Measurements from ENCODE around the gene HSPH1.
"Not testable (repeated sequence)": the region's sequence is repeated elsewhere in the genome, so short reads cannot be mapped to it uniquely, and the experiment has no call there.

Gene HSPH1

GRCh38 chr13:31131470-31131961, 30.2 kb downstream of the HSPH1 start:
- no peak for DNase-seq (ENCODE audit: low read depth)

DNA sequence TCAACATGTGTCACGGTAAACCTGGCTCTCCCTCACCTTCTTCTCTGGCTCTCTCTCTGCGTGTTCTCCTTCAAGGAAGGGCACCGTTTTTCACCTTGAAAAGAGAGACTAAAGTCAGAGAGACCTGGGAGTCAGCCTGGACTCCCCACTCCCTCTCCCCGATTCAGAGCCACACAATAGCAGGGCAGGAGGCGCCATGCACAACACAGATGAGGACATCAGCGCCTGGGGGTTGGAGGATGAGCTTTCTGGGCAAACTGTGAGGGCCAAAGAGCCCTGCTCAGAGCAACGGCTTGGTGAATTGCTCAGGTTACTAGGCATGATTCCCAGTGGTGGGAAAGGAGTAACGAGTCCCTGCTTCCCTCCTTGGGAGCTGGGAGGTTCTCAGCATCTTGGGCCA, 32.3 kb downstream of the HSPH1 start:
- no peak for DNase-seq (ENCODE audit: low read depth)

GRCh38 chr13:31124204-31124603, 37.5 kb downstream of the HSPH1 start:
- DNase-seq (ENCODE audit: low read depth): no peak

GRCh38 chr13:31122544-31123260, 39.0 kb downstream of the HSPH1 start:
- no peak for DNase-seq (ENCODE audit: low read depth)

- no peak for DNase-seq (ENCODE audit: low read depth)
These were observed 39.6 kb downstream of the HSPH1 start for GRCh38 chr13:31122143-31122542.

GRCh38 chr13:31121379-31122140, 40.1 kb downstream of the HSPH1 start:
- no peak for DNase-seq (ENCODE audit: low read depth)

- no peak for DNase-seq (ENCODE audit: low read depth)
These were observed 41.6 kb downstream of the HSPH1 start for GRCh38 chr13:31119966-31120700.

GRCh38 chr13:31119526-31119925, 42.2 kb downstream of the HSPH1 start:
- DNase-seq (ENCODE audit: low read depth): no peak

GRCh38 chr13:31116224-31116623, 45.5 kb downstream of the HSPH1 start:
- DNase-seq (ENCODE audit: low read depth): no peak

- DNase-seq (ENCODE audit: low read depth): no peak
These were observed 46.1 kb downstream of the HSPH1 start for GRCh38 chr13:31115616-31116015.

- no peak for DNase-seq (ENCODE audit: low read depth)
These were observed 47.1 kb downstream of the HSPH1 start for GRCh38 chr13:31114641-31115040.

- no peak for DNase-seq (ENCODE audit: low read depth)
These were observed 50.6 kb downstream of the HSPH1 start for GRCh38 chr13:31111136-31111535.

GRCh38 chr13:31110617-31111016, 51.1 kb downstream of the HSPH1 start:
- DNase-seq (ENCODE audit: low read depth): no peak

- no peak for DNase-seq (ENCODE audit: low read depth)
These were observed 51.5 kb downstream of the HSPH1 start for GRCh38 chr13:31110169-31110568.

GRCh38 chr13:31107109-31107508, 54.6 kb downstream of the HSPH1 start:
- DNase-seq (ENCODE audit: low read depth): no peak

DNA sequence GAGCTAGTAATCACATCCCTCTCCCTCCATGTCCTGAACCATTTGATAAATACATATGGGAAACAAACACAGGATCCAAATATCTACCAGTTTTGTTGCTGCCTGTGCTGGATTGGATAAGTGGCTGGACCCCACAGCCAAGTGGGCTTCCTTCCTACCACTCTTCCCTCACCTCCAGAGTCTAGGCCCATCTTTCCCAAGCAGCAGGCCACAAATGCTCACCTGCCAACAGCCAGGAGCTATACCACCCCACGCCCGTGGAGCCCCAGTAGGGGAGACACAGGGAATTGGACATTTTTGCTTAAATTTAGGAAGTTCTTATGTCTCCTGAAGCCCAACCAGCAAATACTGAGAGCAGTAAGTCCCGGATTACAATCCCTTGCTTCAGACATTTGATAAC, 55.8 kb downstream of the HSPH1 start:
- no peak for DNase-seq (ENCODE audit: low read depth)

GRCh38 chr13:31105020-31105795, 56.5 kb downstream of the HSPH1 start:
- no peak for DNase-seq (ENCODE audit: low read depth)

DNA sequence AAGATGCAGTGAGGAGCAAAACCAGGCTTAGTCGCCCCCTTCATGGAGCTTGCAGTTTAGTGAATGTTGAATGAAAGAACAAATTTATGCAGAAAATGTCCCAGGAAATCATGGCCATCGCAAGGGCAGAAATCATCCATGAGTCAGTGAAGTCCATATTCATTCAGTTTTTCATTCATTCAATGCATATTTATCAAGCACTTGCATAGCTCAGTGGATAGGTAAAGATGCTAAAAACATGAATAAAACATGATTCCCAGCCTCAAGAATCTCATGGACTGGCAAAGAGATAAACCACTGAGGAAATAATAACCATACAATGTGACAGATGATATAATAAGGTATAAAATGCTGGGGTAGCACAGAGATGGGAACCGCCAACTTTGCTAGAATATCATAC, 58.8 kb downstream of the HSPH1 start:
- DNase-seq (ENCODE audit: low read depth): no peak

- DNase-seq (ENCODE audit: low read depth): no peak
These were observed 60.1 kb downstream of the HSPH1 start for GRCh38 chr13:31101472-31102170.

DNA sequence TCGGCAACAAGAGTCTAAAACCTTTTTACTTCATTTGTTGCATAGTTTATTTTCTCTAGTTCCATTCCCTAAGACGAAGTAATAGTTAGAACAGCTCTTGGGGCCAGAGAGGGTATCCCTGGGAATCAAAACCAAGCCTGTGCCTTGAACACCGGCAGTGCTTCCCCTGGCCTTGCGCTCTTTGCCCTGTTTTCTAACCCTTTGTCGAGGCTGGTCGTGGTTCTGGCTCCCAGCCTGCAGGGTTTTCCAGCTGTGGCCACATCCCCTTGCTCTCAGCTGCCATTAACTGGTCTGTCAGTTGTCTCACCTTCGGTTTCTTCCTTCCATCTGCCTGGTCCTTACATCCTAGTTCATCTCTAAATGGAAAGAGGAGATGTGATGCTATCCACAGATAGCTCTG, 61.0 kb downstream of the HSPH1 start:
- DNase-seq (ENCODE audit: low read depth): no peak

DNA sequence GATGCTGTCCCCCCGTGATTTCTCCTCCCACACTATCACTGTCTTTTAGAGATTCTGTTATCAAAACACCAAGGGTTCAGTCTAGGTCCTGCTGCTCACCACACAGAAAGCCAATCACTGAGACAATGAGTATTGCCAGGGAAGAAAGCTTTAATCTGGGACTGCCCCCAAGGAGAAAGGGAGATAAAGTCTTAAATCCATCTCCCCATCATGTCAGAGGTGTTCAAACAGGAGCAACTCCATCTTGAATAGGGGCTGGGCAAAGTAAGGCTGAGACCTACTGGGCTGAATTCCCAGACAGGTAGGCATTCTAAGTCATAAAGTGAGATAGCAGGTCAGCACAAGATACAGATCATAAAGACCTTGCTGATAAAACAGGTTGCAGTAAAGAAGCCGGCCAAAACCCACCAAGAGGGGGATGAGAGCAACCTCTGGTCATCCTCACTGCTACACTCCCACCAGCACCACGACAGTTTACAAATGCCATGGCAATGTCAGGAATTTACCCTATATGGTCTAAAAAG, 63.7 kb downstream of the HSPH1 start:
- DNase-seq (ENCODE audit: low read depth): not testable (repeated sequence)

All from activated gamma-delta T cell treated with anti-CD3 and anti-CD28 coated beads, Interleukin-2, amount 50 U/mL, for 16 hours (primary cell).